ENCODE data around the gene CPLX1. TPM values are rescaled to one million over a fixed set of nuclear protein-coding genes. Genes with fewer than 3 reads are reported as not detected.
A peak's percentile ranks its signal among the peaks of the same experiment; 100 is the strongest.

CPLX1 gene
- total RNA-seq, 2 experiments from 2014 or later: 0.43 to 0.61 TPM

DNA sequence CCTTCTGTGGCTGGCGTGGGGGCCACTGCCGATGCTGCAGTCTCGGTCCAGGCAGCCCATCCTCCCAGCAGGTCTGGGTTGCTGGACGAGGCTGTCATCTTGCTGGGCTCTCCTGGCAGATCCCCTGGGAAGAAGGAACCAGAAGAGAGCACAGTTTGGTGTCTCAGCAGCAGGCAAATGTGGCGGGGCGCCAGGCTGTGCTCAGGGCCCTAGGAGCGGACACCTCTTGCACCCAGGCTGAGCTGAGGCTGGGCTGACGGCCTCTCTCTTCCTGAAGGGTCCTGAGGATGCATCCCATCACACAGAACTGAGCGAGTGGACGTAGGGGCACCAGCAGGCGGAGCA is 39.2 kb upstream of the CPLX1 start:
- H3K27me3 Mint-ChIP-seq: no peaks in the 10 kb centered on the region
- peaks cover 34% of the 10 kb centered on the region for H3K36me3 Mint-ChIP-seq
- no peaks in the 10 kb centered on the region for H3K4me1 Mint-ChIP-seq (ENCODE audit: low read depth)
- intact Hi-C loops (cut with micrococcal nuclease): no loop called here
- ChIA-PET CTCF (no interaction called here), POLR2A (no interaction called here)
- no peak overlapping the region for H3K4me3 Mint-ChIP-seq
- no peaks in the 10 kb centered on the region for H3K9me3 Mint-ChIP-seq
- H3K27ac Mint-ChIP-seq: no peak overlapping the region
- DNase-seq: no peak

DNA sequence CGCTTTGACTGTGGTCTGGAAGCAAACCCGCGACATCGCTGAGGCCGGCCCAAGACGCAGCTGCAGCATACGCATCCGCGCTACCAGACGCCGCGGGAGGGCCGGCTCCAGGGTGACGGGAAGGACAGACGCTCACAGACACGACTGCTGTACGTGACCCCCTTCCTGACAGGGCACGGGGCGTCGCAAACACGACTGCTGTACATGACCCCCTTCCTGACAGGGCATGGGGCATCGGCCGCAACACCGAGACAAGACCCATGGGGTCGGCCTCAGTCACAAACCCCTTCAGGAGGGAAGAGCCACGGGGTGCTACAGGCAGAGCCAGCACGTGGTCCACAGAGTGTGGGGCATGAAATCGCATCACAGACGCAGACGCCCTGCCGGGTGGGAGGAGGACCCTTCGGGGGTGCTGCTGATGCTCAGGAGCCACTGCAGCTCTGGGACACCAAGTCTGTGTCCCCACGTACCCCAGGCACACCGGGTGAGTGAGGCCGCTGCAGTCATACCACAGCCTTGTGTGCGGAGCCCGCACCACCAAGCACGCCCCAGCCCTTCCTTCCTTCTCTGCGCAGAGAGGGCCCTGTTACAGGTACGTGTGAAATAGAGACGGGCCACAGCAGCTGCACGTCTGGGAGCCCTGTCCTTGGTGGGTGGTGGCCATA is 38.7 kb upstream of the CPLX1 start:
- no peak overlapping the region for H3K4me3 Mint-ChIP-seq
- H3K4me1 Mint-ChIP-seq (ENCODE audit: low read depth): no peaks in the 10 kb centered on the region
- ChIA-PET POLR2A (no interaction called here), CTCF (no interaction called here)
- intact Hi-C loops (cut with micrococcal nuclease): no loop called here
- no peak overlapping the region for H3K27ac Mint-ChIP-seq
- H3K27me3 Mint-ChIP-seq: no peaks in the 10 kb centered on the region
- no peak for DNase-seq
- peaks cover 31% of the 10 kb centered on the region for H3K36me3 Mint-ChIP-seq
- no peaks in the 10 kb centered on the region for H3K9me3 Mint-ChIP-seq

DNA sequence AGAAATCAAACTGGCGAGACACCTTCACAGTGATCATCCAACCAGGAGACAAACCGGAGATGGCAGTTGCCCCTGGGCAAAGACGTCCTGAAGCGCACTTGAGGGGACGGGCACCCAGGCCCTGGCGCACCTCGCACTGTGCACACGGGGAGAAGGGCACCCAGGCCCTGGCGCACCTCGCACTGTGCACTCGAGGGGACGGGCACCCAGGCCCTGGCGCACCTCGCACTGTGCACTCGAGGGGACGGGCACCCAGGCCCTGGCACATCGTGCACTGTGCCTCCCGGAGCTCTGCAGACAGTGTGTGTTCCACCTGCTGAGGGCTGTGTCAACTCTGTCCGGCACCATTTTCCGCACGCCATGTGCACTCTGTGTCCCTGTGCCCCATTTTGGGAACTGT is 34.6 kb upstream of the CPLX1 start:
- POLR2A ChIA-PET: no interaction called here
- intact Hi-C loops (cut with micrococcal nuclease): no loop called here
- peaks cover 50% of the 10 kb centered on the region for H3K36me3 Mint-ChIP-seq

DNA sequence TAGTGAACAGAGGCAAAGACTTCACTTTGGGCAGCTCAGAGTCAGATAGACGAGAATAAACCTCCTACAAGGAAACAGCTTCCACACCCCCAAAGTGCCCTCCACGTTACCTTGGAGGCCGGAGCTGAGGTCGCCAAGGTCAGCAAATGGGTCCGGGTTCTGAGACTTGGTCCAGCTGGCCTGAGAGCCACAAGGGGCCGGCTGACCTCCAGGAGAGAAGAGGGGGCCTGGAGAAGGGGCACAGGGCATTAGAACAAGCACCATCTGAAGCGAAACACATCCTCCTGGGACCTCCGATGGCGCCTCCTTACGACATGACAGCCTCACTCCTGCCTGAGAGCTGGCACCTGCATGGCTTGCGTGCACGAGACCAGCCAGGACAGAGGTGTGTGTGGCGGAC is 33.6 kb upstream of the CPLX1 start:
- H3K27me3 Mint-ChIP-seq: no peaks in the 10 kb centered on the region
- POLR2A ChIA-PET: no interaction called here
- intact Hi-C loops (cut with micrococcal nuclease): no loop called here
- no peaks in the 10 kb centered on the region for H3K4me1 Mint-ChIP-seq (ENCODE audit: low read depth)
- CTCF ChIA-PET: no interaction called here
- peaks cover 57% of the 10 kb centered on the region for H3K36me3 Mint-ChIP-seq
- no peak for DNase-seq
- H3K27ac Mint-ChIP-seq: no peak overlapping the region
- no peak overlapping the region for H3K4me3 Mint-ChIP-seq
- no peaks in the 10 kb centered on the region for H3K9me3 Mint-ChIP-seq

More for the DNA sequence above, 34.6 kb upstream of the CPLX1 start:
- Mint-ChIP-seq H3K27me3 (no peaks in the 10 kb centered on the region), H3K4me3 (no peak overlapping the region), H3K9me3 (no peaks in the 10 kb centered on the region), H3K4me1 (ENCODE audit: low read depth) (no peaks in the 10 kb centered on the region), H3K27ac (no peak overlapping the region)
- CTCF ChIA-PET: interaction anchor here (1.1 kb wide), 1 partner anchor 71 kb away, joined by 3 read pairs; the partner anchor contains the start of genes GAK and TMEM175
- no peak for DNase-seq

DNA sequence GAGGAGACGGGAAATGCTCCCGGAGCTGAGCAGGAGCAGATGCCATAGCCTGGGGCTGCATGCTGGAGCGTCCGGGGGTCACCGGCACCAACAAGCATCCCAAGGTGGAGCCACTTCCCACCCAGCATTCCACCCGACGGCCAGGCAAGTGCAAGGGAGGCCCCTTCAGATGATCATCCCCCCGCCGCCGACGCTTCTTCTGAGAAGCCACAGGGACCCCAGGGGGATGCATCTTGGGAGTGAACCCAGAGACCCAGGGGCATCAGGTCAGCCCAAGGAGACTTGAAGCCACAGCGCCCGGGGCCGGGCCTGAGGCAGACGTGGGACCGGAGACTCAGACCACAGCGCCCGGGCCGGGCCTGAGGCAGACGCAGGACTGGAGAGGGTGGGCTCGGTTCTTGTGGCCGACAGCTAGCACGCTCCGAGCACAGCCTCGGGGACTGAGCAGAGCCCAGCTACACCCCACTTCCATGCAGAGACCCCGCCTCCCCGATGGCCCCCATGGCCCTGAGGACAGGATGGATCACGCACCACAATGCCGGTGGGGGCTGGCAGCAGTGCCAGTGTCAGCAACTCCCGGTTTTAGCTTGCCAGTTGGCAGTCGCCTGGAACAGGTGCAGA is 33.0 kb upstream of the CPLX1 start:
- ChIA-PET CTCF (no interaction called here), POLR2A (no interaction called here)
- H3K27ac Mint-ChIP-seq: no peak overlapping the region
- no peak overlapping the region for H3K4me3 Mint-ChIP-seq
- DNase-seq: no peak
- H3K9me3 Mint-ChIP-seq: no peaks in the 10 kb centered on the region
- H3K4me1 Mint-ChIP-seq (ENCODE audit: low read depth): no peaks in the 10 kb centered on the region
- no peaks in the 10 kb centered on the region for H3K27me3 Mint-ChIP-seq
- intact Hi-C loops (cut with micrococcal nuclease): no loop called here
- peaks cover 56% of the 10 kb centered on the region for H3K36me3 Mint-ChIP-seq

DNA sequence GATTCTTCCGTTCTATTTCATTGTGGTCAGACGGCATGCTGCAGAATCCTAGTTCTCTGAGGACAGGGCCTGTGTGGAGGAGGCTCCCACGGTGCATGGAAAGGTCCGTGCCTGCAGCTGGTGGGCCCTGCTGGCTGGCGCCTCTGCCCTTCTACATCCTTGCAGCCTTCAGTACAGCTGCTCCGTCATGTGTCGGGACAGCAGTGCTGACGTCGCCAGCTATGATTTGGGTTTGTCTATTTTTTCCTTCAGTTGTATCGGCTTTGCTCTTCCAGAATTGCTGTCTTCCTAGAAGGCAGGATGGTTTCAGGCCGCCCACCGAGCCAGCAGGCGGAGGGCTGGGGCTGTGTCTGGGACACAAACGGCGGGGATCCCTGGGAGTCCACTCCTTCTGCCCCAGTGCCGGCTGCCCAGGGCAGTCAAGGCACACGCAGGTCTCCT is 32.1 kb upstream of the CPLX1 start:
- H3K27me3 Mint-ChIP-seq: no peaks in the 10 kb centered on the region
- H3K4me3 Mint-ChIP-seq: no peak overlapping the region
- H3K36me3 Mint-ChIP-seq: peaks cover 55% of the 10 kb centered on the region
- POLR2A ChIA-PET: no interaction called here
- H3K27ac Mint-ChIP-seq: no peak overlapping the region
- CTCF ChIA-PET: no interaction called here
- no peaks in the 10 kb centered on the region for H3K9me3 Mint-ChIP-seq
- DNase-seq: no peak
- no peaks in the 10 kb centered on the region for H3K4me1 Mint-ChIP-seq (ENCODE audit: low read depth)
- intact Hi-C loops (cut with micrococcal nuclease): no loop called here

DNA sequence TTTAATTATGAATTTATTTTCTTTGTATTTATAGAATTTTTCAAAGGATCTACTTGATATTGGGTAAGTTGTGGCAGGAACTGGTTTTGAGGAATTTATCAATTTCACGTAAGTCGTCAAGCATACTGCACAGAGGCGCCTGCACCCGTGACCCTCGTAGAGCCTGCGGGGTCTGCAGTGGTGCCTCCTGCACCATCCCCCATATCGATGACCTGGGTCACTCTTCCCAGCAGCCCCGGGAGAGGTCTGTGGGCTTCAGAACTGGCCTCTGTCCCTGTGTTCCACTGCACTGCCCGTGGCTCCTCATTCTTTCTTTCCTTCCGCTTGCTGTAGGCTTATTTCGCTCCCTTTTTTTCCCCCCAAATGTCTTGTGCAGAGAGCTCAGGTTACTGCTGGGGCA is 31.5 kb upstream of the CPLX1 start:
- no peaks in the 10 kb centered on the region for H3K9me3 Mint-ChIP-seq
- POLR2A ChIA-PET: no interaction called here
- no peak for DNase-seq
- H3K27me3 Mint-ChIP-seq: no peaks in the 10 kb centered on the region
- CTCF ChIA-PET: no interaction called here
- H3K4me3 Mint-ChIP-seq: no peak overlapping the region
- H3K4me1 Mint-ChIP-seq (ENCODE audit: low read depth): no peaks in the 10 kb centered on the region
- H3K27ac Mint-ChIP-seq: no peak overlapping the region
- intact Hi-C loops (cut with micrococcal nuclease): no loop called here
- H3K36me3 Mint-ChIP-seq: peaks cover 50% of the 10 kb centered on the region

DNA sequence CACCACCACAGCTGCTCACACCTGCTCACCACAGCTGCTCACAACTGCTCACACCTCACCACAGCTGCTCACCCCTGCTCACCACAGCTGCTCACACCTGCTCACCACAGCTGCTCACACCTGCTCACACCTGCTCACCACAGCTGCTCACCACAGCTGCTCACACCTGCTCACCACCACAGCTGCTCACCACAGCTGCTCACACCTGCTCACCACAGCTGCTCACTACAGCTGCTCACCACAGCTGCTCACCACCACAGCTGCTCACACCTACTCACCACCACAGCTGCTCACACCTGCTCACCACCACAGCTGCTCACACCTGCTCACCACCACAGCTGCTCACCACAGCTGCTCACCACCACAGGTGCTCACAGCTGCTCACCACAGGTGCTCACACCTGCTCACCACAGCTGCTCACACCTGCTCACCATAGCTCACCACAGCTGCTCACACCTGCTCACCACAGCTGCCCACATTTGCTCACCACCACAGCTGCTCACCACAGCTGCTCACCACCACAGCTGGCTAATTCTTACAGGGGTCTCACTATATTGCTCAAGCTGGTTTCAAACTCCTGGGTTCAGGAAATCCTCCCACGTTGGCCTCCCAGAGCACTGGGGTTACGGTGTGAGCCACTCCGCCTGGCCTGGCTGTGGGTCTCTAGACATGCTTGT is 30.4 kb upstream of the CPLX1 start:
- no peaks in the 10 kb centered on the region for H3K27me3 Mint-ChIP-seq
- H3K27ac Mint-ChIP-seq: peak overlapping the region; percentile 66
- intact Hi-C loops (cut with micrococcal nuclease): no loop called here
- H3K9me3 Mint-ChIP-seq: no peaks in the 10 kb centered on the region
- H3K4me1 Mint-ChIP-seq (ENCODE audit: low read depth): no peaks in the 10 kb centered on the region
- peaks cover 43% of the 10 kb centered on the region for H3K36me3 Mint-ChIP-seq
- ChIA-PET CTCF (interaction anchor here (0.6 kb wide), 1 partner anchor 61 kb away, joined by 3 read pairs; no protein-coding TSS in a partner anchor), POLR2A (no interaction called here)
- no peak for DNase-seq
- no peak overlapping the region for H3K4me3 Mint-ChIP-seq

DNA sequence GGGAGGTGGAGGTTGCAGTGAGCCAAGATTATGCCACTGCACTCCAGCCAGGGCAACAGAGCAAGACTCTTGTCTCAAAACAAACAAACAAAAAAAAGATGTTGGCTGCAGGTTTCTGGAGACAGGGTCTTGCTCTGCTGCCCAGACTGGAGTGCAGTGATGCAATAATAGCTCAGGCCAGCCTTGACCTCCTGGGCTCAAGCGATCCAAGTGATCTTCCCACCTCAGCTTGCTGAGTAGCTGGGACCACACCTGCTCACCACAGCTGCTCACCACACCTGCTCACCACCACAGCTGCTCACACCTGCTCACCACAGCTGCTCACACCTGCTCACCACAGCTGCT is 29.9 kb upstream of the CPLX1 start:
- no peaks in the 10 kb centered on the region for H3K27me3 Mint-ChIP-seq
- H3K27ac Mint-ChIP-seq: peak overlapping the region; percentile 66
- H3K4me1 Mint-ChIP-seq (ENCODE audit: low read depth): no peaks in the 10 kb centered on the region
- H3K9me3 Mint-ChIP-seq: no peaks in the 10 kb centered on the region
- peaks cover 40% of the 10 kb centered on the region for H3K36me3 Mint-ChIP-seq
- no peak for DNase-seq
- CTCF ChIA-PET: interaction anchor here (0.6 kb wide), 1 partner anchor 62 kb away, joined by 3 read pairs; no protein-coding TSS in a partner anchor
- intact Hi-C loops (cut with micrococcal nuclease): no loop called here
- POLR2A ChIA-PET: no interaction called here
- no peak overlapping the region for H3K4me3 Mint-ChIP-seq

DNA sequence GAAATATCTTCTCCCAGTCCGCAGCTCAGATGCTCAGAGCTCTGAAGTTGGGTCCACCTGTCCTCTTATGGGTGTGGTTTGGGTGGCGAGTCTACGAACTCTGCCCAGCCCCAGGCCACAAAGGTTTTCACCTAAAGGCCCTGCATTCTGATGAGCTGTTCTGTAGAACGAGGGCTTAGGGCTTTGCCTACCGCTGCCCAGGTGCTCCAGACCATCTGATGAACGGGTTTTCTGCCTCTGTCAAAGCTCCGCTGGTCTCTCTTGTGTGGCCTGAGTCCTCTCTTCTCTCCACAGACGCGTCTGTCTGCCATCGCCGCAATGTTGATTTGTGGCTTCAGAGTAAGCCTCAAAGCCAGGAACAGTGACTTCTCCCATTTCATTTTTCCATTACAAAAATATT is 28.4 kb upstream of the CPLX1 start:
- Mint-ChIP-seq H3K27ac (no peak overlapping the region), H3K4me3 (no peak overlapping the region), H3K9me3 (no peaks in the 10 kb centered on the region), H3K4me1 (ENCODE audit: low read depth) (no peaks in the 10 kb centered on the region), H3K27me3 (no peaks in the 10 kb centered on the region), H3K36me3 (peaks cover 33% of the 10 kb centered on the region)
- intact Hi-C loops (cut with micrococcal nuclease): no loop called here
- CTCF ChIA-PET: no interaction called here
- no peak for DNase-seq
- POLR2A ChIA-PET: interaction anchor here (0.7 kb wide), 1 partner anchor 1043 kb away, joined by 3 read pairs; no protein-coding TSS in a partner anchor

DNA sequence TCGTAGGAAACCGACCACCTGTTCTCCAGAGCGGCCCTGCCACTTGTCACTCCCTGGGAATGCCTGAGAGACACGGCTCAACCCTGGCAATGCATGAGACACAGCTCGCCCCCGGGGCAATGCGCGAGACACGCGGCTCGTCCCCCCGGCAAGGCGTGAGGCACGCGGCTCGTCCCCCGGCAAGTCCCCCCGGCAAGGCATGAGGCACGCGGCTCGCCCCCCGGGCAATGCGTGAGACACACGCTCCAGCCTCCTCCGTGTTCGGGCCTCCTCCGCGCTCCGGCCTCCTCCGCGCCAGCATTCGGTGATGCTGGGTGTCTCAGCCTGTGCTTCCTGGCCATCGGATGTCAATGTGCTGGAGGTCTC is 27.5 kb upstream of the CPLX1 start:
- no peak for DNase-seq
- no peaks in the 10 kb centered on the region for H3K27me3 Mint-ChIP-seq
- no peak overlapping the region for H3K4me3 Mint-ChIP-seq
- no peak overlapping the region for H3K27ac Mint-ChIP-seq
- intact Hi-C loops (cut with micrococcal nuclease): no loop called here
- peaks cover 33% of the 10 kb centered on the region for H3K36me3 Mint-ChIP-seq
- H3K9me3 Mint-ChIP-seq: no peaks in the 10 kb centered on the region
- no peaks in the 10 kb centered on the region for H3K4me1 Mint-ChIP-seq (ENCODE audit: low read depth)
- POLR2A ChIA-PET: interaction anchor here (0.7 kb wide), 1 partner anchor 1044 kb away, joined by 3 read pairs; no protein-coding TSS in a partner anchor
- CTCF ChIA-PET: no interaction called here

DNA sequence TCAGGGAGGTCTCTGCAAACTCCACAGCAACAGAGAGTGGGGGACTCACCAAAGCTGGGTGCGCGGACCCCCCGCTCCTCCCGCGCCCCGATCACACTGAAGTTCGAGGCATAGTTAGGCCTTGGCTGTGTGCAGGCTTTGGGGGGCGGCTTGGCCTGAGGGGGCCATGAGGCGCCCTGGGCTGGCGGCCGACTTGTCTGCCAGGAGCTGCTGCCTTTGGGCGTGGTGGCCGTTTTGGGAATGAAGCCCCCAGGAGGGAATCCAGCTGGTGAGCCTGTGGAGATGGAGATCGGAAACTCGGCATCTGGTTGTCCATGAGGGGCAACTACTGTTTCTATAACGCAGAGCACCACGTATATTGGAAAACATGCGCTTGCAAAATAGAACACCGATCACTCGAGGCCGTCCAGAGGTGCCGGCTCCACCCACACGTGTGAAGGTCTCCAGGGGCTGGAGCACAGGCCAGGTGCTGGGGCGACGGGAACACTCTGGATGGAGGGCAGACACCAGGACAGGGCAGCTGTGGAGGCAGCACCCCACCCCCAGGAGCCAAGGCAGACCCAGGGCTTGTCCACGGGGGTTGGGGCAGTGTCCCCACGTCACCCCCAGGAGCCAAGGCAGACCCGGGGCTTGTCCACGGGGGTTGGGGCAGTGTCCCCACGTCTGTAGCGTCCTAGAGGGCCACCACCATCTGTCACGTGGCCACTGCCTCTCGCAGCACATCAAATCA is 25.9 kb upstream of the CPLX1 start:
- ChIA-PET CTCF (no interaction called here), POLR2A (no interaction called here)
- Mint-ChIP-seq H3K27me3 (no peaks in the 10 kb centered on the region), H3K4me1 (ENCODE audit: low read depth) (no peaks in the 10 kb centered on the region), H3K9me3 (no peaks in the 10 kb centered on the region), H3K36me3 (peaks cover 21% of the 10 kb centered on the region), H3K27ac (no peak overlapping the region), H3K4me3 (no peak overlapping the region)
- intact Hi-C loops (cut with micrococcal nuclease): no loop called here
- no peak for DNase-seq
